Raji (cell line): ENCODE data around the gene GNA12.

Experiments
- POLR2A ChIP-seq: IDR thresholded peaks from 2 replicates; pipeline ENCODE4 v1.6.1; 2011; ENCODE audit warnings: low read depth, low read length, control low read depth; ENCODE audit not compliant: insufficient read depth

GNA12 gene

GRCh38 chr7:2689951-2690705 is 154.0 kb downstream of the GNA12 start:
- no peak for TF ChIP-seq POLR2A

DNA sequence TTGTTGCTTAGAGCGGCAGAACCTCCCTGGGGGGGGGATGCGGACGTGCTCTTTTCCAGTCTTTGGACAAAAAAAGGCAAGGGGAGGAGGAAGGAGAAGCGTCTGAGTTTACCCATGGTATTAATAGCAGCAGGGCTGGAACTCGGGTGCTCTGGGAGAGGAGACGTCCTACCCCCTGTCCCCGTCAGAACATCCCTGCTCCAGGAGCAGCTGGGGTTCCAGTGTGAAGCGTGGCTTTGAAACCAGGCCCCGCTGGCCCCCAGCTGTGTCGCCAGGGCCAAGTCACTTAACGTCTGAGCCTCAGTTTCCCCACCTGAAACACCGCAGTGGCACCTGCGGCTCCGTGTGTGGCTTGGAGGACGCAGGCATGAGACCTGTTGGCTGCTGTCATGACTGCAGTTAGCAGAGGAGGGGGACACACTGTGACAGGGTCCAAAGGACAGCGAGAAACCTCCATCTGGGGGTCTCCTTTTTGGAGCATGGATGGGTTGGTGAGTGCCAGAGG is 154.7 kb downstream of the GNA12 start:
- no peak for TF ChIP-seq POLR2A

DNA sequence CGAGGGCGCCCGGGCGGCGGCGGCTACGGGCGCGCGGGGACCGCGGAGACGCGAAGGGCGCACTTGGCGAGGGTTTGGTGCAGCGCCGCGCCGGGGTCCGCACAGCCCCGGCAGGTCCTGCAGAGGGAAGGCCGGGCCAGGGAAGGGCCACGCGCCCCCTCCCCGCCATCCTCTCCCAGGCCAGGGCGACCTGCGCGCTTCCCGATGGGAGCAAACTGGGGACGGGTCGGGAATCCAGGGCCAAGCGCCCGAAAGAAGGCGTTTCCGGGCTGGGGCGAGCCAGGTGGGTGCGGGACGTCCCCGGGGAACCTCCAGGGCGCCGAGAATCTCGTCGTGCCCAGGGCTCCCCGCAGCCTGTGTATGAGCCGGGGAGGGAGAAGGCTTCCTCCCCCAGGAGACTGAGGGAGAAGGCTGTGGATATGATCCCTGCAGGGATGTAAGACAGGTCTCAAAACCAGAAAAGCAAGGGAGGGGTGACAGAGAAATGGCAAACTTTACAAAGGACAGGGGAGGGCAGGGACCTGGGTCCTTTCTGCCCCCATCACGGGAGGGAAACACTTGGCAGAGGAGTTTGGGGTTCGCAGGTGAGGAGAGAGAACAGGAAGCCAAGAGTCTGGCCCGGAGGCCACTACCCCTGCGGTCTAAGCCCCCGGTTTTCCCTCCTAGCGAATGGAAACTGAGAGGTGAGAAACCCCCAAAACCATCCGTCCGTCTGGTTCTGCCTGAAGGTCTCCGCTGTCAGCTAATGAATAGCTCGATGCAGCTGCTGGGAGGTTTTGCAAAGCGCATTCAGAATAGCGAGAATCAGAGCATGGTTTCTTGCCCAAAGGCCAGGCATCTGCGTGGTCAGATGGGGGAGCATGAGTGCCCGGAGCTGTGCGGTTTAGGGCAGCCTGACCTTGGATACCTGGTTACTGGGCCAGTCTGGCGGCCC is 155.4 kb downstream of the GNA12 start:
- no peak for TF ChIP-seq POLR2A

- TF ChIP-seq POLR2A: no peak
These were observed 156.2 kb downstream of the GNA12 start, which contains the start of gene AMZ1 for GRCh38 chr7:2687881-2688318. TSS of gene AMZ1 (plus strand) at chr7:2688202. CDS start at chr7:2700452, 12,250 bp downstream.

GRCh38 chr7:2687338-2687869 is 156.7 kb downstream of the GNA12 start:
- no peak for TF ChIP-seq POLR2A

DNA sequence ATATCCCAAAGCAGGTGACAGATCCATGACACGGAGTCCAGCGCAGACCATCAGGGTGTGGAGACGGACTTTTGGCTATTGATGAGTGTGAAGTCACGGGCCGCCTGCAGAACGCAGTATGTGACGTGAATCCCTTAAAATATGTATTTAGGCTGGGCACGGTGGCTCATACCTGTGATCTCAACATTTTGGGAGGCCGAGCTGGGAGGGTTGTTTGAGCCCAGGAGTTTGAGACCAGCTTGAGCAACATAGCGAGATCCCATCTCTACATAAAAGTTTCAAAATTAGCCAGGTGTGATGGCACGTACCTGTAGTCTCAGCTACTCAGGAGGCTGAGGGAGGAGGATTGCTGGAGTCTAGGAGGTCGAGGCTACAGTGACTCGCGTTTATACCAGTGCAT is 158.0 kb downstream of the GNA12 start:
- no peak for TF ChIP-seq POLR2A

DNA sequence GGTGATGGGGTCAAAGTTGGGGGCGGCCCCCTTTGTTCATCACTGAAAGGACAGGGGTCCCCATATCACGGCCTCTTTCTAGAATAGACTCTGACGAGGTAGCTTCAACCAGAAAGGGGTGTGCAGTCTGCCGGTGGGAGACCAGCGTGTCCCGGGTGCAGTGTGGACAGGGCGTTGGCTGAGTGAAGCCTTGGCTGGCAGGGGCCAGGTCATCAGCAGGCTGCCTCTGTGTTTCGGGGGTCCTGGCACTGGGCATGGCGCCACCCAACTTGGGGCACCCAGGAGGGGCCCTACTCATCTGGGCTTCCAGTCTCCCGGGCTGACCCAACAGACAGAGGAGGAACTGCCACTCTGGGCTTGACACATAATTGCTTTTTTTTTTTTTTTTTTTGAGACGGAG is 159.6 kb downstream of the GNA12 start:
- no peak for TF ChIP-seq POLR2A

DNA sequence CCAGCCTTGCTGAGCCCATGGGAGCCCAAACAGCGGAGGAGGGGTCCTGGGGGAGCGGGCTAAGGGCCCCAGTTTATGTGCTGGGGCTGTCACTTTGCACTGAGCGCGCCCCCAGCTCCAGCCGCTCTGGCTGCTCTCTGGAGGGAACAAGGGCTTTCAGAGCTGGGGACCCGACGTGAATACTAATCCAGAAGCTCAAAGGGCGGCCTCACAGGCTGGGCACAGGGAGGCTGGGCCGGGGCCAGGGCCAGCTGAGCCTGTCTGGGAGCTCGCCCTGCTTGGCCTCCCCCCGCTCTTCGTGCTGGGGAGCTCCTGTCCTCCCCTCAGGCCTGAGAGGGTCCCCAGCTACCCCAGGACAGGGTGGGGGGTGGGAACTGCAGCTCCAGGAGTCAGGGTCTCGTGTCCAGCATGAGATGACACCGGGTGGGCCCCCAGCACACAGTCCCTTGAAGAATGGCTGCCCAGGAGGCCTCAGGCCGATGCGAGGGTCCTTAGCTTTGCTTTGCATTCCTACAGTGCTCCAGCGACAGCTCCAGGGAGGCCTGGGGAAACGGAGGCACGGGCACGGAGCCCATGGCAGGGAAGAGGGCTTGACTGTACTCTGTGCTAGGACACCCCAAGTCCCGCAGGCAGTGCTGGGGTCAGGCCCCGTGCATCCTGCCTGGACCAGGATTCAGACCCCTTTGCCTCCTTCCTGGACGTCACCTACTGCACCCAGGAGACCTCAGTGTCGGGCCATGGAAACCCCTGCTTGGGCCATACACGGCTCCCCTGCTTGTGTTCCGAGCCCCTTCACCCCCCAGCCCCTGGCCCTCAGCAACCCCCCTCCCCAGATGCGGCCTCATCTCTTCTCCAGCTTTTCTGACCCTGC is 161.9 kb downstream of the GNA12 start:
- no peak for TF ChIP-seq POLR2A

- no peak for TF ChIP-seq POLR2A
These were observed 163.2 kb downstream of the GNA12 start for GRCh38 chr7:2680792-2681490.

DNA sequence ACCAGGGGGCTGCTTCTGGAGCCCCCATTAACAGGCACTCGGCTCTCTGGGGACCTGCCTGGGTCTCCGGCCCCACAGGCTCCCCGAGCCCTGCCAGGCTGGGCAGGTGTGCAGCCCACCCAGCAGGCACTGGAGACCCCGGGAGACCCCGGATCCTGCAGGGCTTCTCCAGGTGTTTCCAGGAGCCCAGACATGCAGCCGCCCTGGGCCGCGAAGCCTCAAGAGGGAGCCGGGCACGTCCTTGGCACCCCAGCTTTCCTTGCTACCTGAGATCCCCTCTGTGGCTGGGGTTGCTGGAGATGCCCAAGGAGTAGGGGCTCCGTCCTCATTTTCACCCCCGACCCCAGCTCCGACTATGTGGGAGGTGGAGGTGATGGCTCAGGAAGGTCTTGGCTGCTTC is 163.9 kb downstream of the GNA12 start:
- no peak for TF ChIP-seq POLR2A
